NT2/D1 (cell line): ENCODE results near the gene TTYH3.

Experiments
- YY1 ChIP-seq: IDR thresholded peaks from 2 replicates; pipeline ENCODE4 v1.6.1; 2011; ENCODE audit not compliant: insufficient read length, insufficient read depth
- ZNF274 ChIP-seq: IDR thresholded peaks from 2 replicates; pipeline ENCODE4 v1.6.1; 2011; ENCODE audit warnings: mild to moderate bottlenecking, low read depth, low read length

DNA sequence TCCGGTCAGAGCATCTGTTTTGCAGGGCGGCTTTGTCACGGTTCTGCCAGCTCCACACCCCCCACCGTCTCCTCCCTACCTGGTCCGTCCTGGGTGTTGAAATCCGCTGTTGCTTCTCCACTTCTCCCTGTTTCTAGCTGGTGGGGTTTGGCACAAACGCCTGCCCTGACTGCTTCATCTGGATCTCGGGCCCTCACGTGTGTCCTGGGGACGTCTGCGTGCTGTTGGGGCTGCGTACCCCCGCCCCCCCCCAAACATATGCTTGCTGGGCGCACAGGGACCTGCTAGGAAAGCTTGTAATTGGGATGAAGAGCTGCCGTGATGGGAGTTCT lies 67.5 kb downstream of the TTYH3 start:
- TF ChIP-seq ZNF274 (no peak), YY1 (no peak)
